Liver (tissue), 9 donors: ENCODE measurements around the gene TLR9. TPM values are rescaled to one million over a fixed set of nuclear protein-coding genes. Genes with fewer than 3 reads are reported as not detected.

ENCODE experiments used
- DNase-seq: peaks from one replicate; pipeline ENCODE4 v3.0.0-alpha.2; 2017; ENCODE audit warnings: low spot score
- H3K27ac ChIP-seq, 2 donors: one replicate each; pipeline ENCODE4 v1.7.0; 2013; ENCODE audit warnings: inconsistent platforms in 2 of 2, low read length in 2 of 2, control low read depth in 1 of 2, low read depth in 1 of 2, mild to moderate bottlenecking in 1 of 2
- H3K27me3 ChIP-seq, 4 donors: one replicate each; pipeline versions ENCODE4 v1.6.1 to v1.7.0; 2013; ENCODE audit warnings: low read length in 3 of 4, inconsistent platforms in 1 of 4, mild to moderate bottlenecking in 1 of 4, moderate library complexity in 1 of 4; ENCODE audit not compliant: control insufficient read depth in 4 of 4, insufficient read depth in 4 of 4
- H3K36me3 ChIP-seq, 4 donors: one replicate each; pipeline versions ENCODE4 v1.6.1 to v1.7.0; 2013; ENCODE audit warnings: low read length in 3 of 4, mild to moderate bottlenecking in 3 of 4, low read depth in 1 of 4, moderate library complexity in 1 of 4; ENCODE audit not compliant: control insufficient read depth in 4 of 4, insufficient read depth in 3 of 4
- H3K4me1 ChIP-seq, 4 donors: one replicate each; pipeline versions ENCODE4 v1.6.1 to v1.7.0; 2013; ENCODE audit warnings: low read length in 3 of 4, mild to moderate bottlenecking in 3 of 4, moderate library complexity in 1 of 4; ENCODE audit not compliant: control insufficient read depth in 4 of 4, insufficient read depth in 4 of 4
- H3K4me3 ChIP-seq, 3 donors: one replicate each; pipeline versions ENCODE4 v1.6.1 to v1.7.0; 2013; ENCODE audit warnings: low read length in 3 of 3, control low read depth in 1 of 3, low read depth in 1 of 3, mild to moderate bottlenecking in 1 of 3
- H3K9ac ChIP-seq, 2 donors: one replicate each; pipeline ENCODE4 v1.7.0; 2013; ENCODE audit warnings: low read length in 2 of 2, mild to moderate bottlenecking in 2 of 2, moderate library complexity in 2 of 2, control low read depth in 1 of 2, low read depth in 1 of 2
- H3K9me3 ChIP-seq, 4 donors: one replicate each; pipeline versions ENCODE4 v1.6.1 to v1.7.0; 2013; ENCODE audit warnings: low read length in 3 of 4; ENCODE audit not compliant: control insufficient read depth in 4 of 4
- CTCF ChIP-seq: fragments of 150-350 bp; IDR thresholded peaks from 2 replicates; pipeline ENCODE4 v1.5.1; 2017; ENCODE audit warnings: improper control_type of control experiment, low read depth, low read length; ENCODE audit not compliant: missing input control
- EGR1 ChIP-seq, 2 donors: IDR thresholded peaks; 2 replicates each; pipeline ENCODE4 v1.6.1; 2016 to 2018; ENCODE audit warnings: antibody characterized with exemption in 2 of 2, low read depth in 2 of 2
- FOXA1 ChIP-seq: IDR thresholded peaks from 2 replicates; pipeline ENCODE4 v1.6.1; 2016; ENCODE audit warnings: antibody characterized with exemption
- FOXA2 ChIP-seq: IDR thresholded peaks from 2 replicates; pipeline ENCODE4 v1.6.1; 2016; ENCODE audit warnings: antibody characterized with exemption
- GABPA ChIP-seq, 2 donors: IDR thresholded peaks in 1 of 2; conservative IDR thresholded peaks in 1 of 2; 2 replicates each; pipeline ENCODE4 v1.6.1; 2016; ENCODE audit warnings: antibody characterized with exemption in 2 of 2, mild to moderate bottlenecking in 1 of 2, moderate library complexity in 1 of 2
- HNF4A ChIP-seq, 2 donors: conservative IDR thresholded peaks; 2 replicates each; pipeline ENCODE4 v1.6.1; 2016; ENCODE audit warnings: antibody characterized with exemption in 2 of 2, mild to moderate bottlenecking in 2 of 2
- HNF4G ChIP-seq: IDR thresholded peaks from 2 replicates; pipeline ENCODE4 v1.6.1; 2016; ENCODE audit warnings: antibody characterized with exemption
- JUND ChIP-seq, 2 donors: IDR thresholded peaks; 2 replicates each; pipeline ENCODE4 v1.6.1; 2016; ENCODE audit warnings: antibody characterized with exemption in 2 of 2
- MAX ChIP-seq: IDR thresholded peaks from 2 replicates; pipeline ENCODE4 v1.6.1; 2016; ENCODE audit warnings: antibody characterized with exemption
- NR2F2 ChIP-seq: IDR thresholded peaks from 2 replicates; pipeline ENCODE4 v1.6.1; 2016; ENCODE audit warnings: antibody characterized with exemption
- RAD21 ChIP-seq, 2 donors: IDR thresholded peaks; 2 replicates each; pipeline ENCODE4 v1.6.1; 2016; ENCODE audit warnings: antibody characterized with exemption in 2 of 2, mild to moderate bottlenecking in 2 of 2
- RXRA ChIP-seq, 2 donors: IDR thresholded peaks; 2 replicates each; pipeline ENCODE4 v1.6.1; 2017 to 2018; ENCODE audit warnings: antibody characterized with exemption in 2 of 2, mild to moderate bottlenecking in 1 of 2
- SP1 ChIP-seq: IDR thresholded peaks from 2 replicates; pipeline ENCODE4 v1.6.1; 2018; ENCODE audit warnings: antibody characterized with exemption, mild to moderate bottlenecking
- TAF1 ChIP-seq: conservative IDR thresholded peaks from 2 replicates; pipeline ENCODE4 v1.6.1; 2016; ENCODE audit warnings: antibody characterized with exemption, mild to moderate bottlenecking
- YY1 ChIP-seq: IDR thresholded peaks from 2 replicates; pipeline ENCODE4 v1.6.1; 2016; ENCODE audit warnings: antibody characterized with exemption, mild to moderate bottlenecking
- ZBTB33 ChIP-seq: IDR thresholded peaks from 2 replicates; pipeline ENCODE4 v1.6.1; 2016; ENCODE audit warnings: antibody characterized with exemption
- WGBS: extraction: QIAGEN DNeasy Blood & Tissue Kit; methylation state at CpG from one replicate; pipeline ENCODE4 v1.1.7; 2013; 5-methylcytosine and 5-hydroxymethylcytosine counted together
- polyA plus RNA-seq, 2 donors: library from polyadenylated mRNA; stranded (reverse) in 1 of 2; unstranded in 1 of 2; fragments of 200-250 nt in 1 of 2; fragments of >200 nt in 1 of 2; fragmentation: Nextera tagmentation in 1 of 2; extraction: Ambion mirVana in 1 of 2; gene quantifications; one replicate each; pipeline versions ENCODE4 v1.2.1 to v1.2.3, GENCODE V29; 2013 to 2015
- total RNA-seq, 2 donors: library from RNA; depleted of rRNA; stranded (reverse); fragments of >200 nt; gene quantifications; one replicate each; pipeline ENCODE4 v1.2.3, GENCODE V29; 2014
- TF ChIP-seq, protein P1 (sequence below): IDR thresholded peaks from 2 replicates; pipeline ENCODE4 v1.6.1; 2016; ENCODE audit warnings: antibody characterized with exemption
- TF ChIP-seq, protein P2 (sequence below): IDR thresholded peaks from 2 replicates; pipeline ENCODE4 v1.6.1; 2016; ENCODE audit warnings: antibody characterized with exemption, mild to moderate bottlenecking
- donor health status: healthy.
- donor health status: healthy.
- donor health status: healthy.
- donor health status: healthy.
- donor health status: healthy.

The TLR9 gene
- total and polyA plus RNA-seq, 4 donors = 0.02 TPM; not detected in 3

GRCh38 chr3:52248165-52248541 is 22.7 kb upstream of the TLR9 start:
- Histone ChIP-seq H3K27ac (no peak overlapping the region), H3K9ac (no peak overlapping the region), H3K36me3 (peaks cover 0 to 14% (median 5%) of the 10 kb centered on the region in 4 donors), H3K4me1 (peaks cover 3 to 23% (median 14%) of the 10 kb centered on the region in 4 donors), H3K9me3 (no peaks in the 10 kb centered on the region), H3K27me3 (no peaks in the 10 kb centered on the region), H3K4me3 (no peak overlapping the region)
- WGBS = 96% methylated on average over 10 of the region's 10 CpGs
- TF ChIP-seq RXRA (IDR thresholded peaks at IDR 0.05) (no peak), YY1 (no peak), NR2F2 (no peak), FOXA1 (no peak), HNF4G (no peak), FOXA2 (no peak), TAF1 (no peak), MAX (no peak), GABPA (IDR thresholded peaks at IDR 0.05 in 1 of 2, conservative IDR thresholded peaks at IDR 0.05 in 1 of 2) (no peak), CTCF (no peak), EGR1 (IDR thresholded peaks at IDR 0.05; ENCODE audit: low read depth in 2 of 2) (no peak), HNF4A (conservative IDR thresholded peaks at IDR 0.05) (no peak), SP1 (no peak), RAD21 (IDR thresholded peaks at IDR 0.05) (no peak), ZBTB33 (no peak)
- TF ChIP-seq, protein P1, sequence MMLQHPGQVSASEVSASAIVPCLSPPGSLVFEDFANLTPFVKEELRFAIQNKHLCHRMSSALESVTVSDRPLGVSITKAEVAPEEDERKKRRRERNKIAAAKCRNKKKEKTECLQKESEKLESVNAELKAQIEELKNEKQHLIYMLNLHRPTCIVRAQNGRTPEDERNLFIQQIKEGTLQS = no peak
- DNase-seq = no peak

GRCh38 chr3:52247409-52248164 is 22.1 kb upstream of the TLR9 start:
- peaks cover 3 to 23% (median 14%) of the 10 kb centered on the region in 4 donors for H3K4me1 ChIP-seq
- DNase-seq = no peak
- H3K4me3 ChIP-seq = no peak overlapping the region
- TF ChIP-seq SP1 (no peak), JUND (IDR thresholded peaks at IDR 0.05) (no peak), CTCF (no peak), HNF4A (conservative IDR thresholded peaks at IDR 0.05) (no peak), RXRA (IDR thresholded peaks at IDR 0.05) (no peak), NR2F2 (no peak), EGR1 (IDR thresholded peaks at IDR 0.05; ENCODE audit: low read depth in 2 of 2) (no peak), GABPA (IDR thresholded peaks at IDR 0.05 in 1 of 2, conservative IDR thresholded peaks at IDR 0.05 in 1 of 2) (no peak), FOXA2 (no peak), MAX (no peak)
- TF ChIP-seq, protein P2, sequence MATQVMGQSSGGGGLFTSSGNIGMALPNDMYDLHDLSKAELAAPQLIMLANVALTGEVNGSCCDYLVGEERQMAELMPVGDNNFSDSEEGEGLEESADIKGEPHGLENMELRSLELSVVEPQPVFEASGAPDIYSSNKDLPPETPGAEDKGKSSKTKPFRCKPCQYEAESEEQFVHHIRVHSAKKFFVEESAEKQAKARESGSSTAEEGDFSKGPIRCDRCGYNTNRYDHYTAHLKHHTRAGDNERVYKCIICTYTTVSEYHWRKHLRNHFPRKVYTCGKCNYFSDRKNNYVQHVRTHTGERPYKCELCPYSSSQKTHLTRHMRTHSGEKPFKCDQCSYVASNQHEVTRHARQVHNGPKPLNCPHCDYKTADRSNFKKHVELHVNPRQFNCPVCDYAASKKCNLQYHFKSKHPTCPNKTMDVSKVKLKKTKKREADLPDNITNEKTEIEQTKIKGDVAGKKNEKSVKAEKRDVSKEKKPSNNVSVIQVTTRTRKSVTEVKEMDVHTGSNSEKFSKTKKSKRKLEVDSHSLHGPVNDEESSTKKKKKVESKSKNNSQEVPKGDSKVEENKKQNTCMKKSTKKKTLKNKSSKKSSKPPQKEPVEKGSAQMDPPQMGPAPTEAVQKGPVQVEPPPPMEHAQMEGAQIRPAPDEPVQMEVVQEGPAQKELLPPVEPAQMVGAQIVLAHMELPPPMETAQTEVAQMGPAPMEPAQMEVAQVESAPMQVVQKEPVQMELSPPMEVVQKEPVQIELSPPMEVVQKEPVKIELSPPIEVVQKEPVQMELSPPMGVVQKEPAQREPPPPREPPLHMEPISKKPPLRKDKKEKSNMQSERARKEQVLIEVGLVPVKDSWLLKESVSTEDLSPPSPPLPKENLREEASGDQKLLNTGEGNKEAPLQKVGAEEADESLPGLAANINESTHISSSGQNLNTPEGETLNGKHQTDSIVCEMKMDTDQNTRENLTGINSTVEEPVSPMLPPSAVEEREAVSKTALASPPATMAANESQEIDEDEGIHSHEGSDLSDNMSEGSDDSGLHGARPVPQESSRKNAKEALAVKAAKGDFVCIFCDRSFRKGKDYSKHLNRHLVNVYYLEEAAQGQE = no peak
- TF ChIP-seq, protein P1 = no peak

More at GRCh38 chr3:52247409-52248164, 22.1 kb upstream of the TLR9 start:
- H3K9me3 ChIP-seq = no peaks in the 10 kb centered on the region
- peaks cover 0 to 13% (median 4%) of the 10 kb centered on the region in 4 donors for H3K36me3 ChIP-seq
- H3K27me3 ChIP-seq = no peaks in the 10 kb centered on the region
- H3K27ac ChIP-seq = peak overlapping the region in 1 of 2 donors; percentile 76
- no peak overlapping the region for H3K9ac ChIP-seq
- WGBS = 94% methylated on average over 7 of the region's 7 CpGs
